Ishikawa (cell line): ENCODE results near the gene CREB3L2.

Experiments
- CEBPB ChIP-seq: IDR thresholded peaks from 2 replicates; pipeline ENCODE4 v1.6.1; 2012
- CREB1 ChIP-seq: IDR thresholded peaks from 2 replicates; pipeline ENCODE4 v1.6.1; 2012; ENCODE audit warnings: low read depth
- EGR1 ChIP-seq: IDR thresholded peaks from 2 replicates; pipeline ENCODE4 v1.6.1; 2012
- EP300 ChIP-seq: IDR thresholded peaks from 2 replicates; pipeline ENCODE4 v1.6.1; 2012; ENCODE audit warnings: borderline replicate concordance
- FOXM1 ChIP-seq: IDR thresholded peaks from 2 replicates; pipeline ENCODE4 v1.6.1; 2012; ENCODE audit warnings: low read depth, borderline replicate concordance
- NFIC ChIP-seq: IDR thresholded peaks from 2 replicates; pipeline ENCODE4 v1.6.1; 2012
- RAD21 ChIP-seq: IDR thresholded peaks from 2 replicates; pipeline ENCODE4 v1.6.1; 2012; ENCODE audit warnings: low read depth
- TAF1 ChIP-seq: IDR thresholded peaks from 2 replicates; pipeline ENCODE4 v1.6.1; 2012; ENCODE audit warnings: low read depth, mild to moderate bottlenecking
- TEAD4 ChIP-seq: IDR thresholded peaks from 2 replicates; pipeline ENCODE4 v1.6.1; 2012
- YY1 ChIP-seq: IDR thresholded peaks from 2 replicates; pipeline ENCODE4 v1.6.1; 2012; ENCODE audit warnings: low read depth
- ZBTB7A ChIP-seq: IDR thresholded peaks from 2 replicates; pipeline ENCODE4 v1.6.1; 2012; ENCODE audit warnings: low read depth
- TF ChIP-seq, protein P1 (sequence below): IDR thresholded peaks from 2 replicates; pipeline ENCODE4 v1.6.1; 2012; ENCODE audit warnings: low read depth, mild to moderate bottlenecking
- TF ChIP-seq, protein P2 (sequence below): IDR thresholded peaks from 2 replicates; pipeline ENCODE4 v1.6.1; 2012

GRCh38 chr7:137987018-137987349, 14.9 kb downstream of the CREB3L2 start:
- TF ChIP-seq ZBTB7A, result no peak
- no peak for TF ChIP-seq EP300
- no peak for TF ChIP-seq TEAD4
- TF ChIP-seq, protein P1, sequence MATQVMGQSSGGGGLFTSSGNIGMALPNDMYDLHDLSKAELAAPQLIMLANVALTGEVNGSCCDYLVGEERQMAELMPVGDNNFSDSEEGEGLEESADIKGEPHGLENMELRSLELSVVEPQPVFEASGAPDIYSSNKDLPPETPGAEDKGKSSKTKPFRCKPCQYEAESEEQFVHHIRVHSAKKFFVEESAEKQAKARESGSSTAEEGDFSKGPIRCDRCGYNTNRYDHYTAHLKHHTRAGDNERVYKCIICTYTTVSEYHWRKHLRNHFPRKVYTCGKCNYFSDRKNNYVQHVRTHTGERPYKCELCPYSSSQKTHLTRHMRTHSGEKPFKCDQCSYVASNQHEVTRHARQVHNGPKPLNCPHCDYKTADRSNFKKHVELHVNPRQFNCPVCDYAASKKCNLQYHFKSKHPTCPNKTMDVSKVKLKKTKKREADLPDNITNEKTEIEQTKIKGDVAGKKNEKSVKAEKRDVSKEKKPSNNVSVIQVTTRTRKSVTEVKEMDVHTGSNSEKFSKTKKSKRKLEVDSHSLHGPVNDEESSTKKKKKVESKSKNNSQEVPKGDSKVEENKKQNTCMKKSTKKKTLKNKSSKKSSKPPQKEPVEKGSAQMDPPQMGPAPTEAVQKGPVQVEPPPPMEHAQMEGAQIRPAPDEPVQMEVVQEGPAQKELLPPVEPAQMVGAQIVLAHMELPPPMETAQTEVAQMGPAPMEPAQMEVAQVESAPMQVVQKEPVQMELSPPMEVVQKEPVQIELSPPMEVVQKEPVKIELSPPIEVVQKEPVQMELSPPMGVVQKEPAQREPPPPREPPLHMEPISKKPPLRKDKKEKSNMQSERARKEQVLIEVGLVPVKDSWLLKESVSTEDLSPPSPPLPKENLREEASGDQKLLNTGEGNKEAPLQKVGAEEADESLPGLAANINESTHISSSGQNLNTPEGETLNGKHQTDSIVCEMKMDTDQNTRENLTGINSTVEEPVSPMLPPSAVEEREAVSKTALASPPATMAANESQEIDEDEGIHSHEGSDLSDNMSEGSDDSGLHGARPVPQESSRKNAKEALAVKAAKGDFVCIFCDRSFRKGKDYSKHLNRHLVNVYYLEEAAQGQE, result no peak
- TF ChIP-seq NFIC, result no peak
- TF ChIP-seq CREB1, result no peak
- TF ChIP-seq TAF1, result no peak
- no peak for TF ChIP-seq RAD21
- TF ChIP-seq YY1, result no peak
- TF ChIP-seq, protein P2, sequence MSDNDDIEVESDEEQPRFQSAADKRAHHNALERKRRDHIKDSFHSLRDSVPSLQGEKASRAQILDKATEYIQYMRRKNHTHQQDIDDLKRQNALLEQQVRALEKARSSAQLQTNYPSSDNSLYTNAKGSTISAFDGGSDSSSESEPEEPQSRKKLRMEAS, result no peak
- no peak for TF ChIP-seq FOXM1
- TF ChIP-seq CEBPB, result no peak
- no peak for TF ChIP-seq EGR1
